Subcutaneous abdominal adipose tissue (tissue), 5 donors: Measurements from ENCODE around the gene TULP4.
"Not testable (repeated sequence)": the region's sequence is repeated elsewhere in the genome, so short reads cannot be mapped to it uniquely, and the experiment has no call there.

Source experiments
- H3K27ac ChIP-seq: one replicate; pipeline ENCODE4 v1.7.0; 2013; ENCODE audit warnings: low read depth, mild to moderate bottlenecking, inconsistent platforms, low read length, moderate library complexity
- H3K27me3 ChIP-seq, 5 donors: one replicate each; pipeline ENCODE4 v1.7.0; 2013; ENCODE audit warnings: low read length in 5 of 5, inconsistent platforms in 1 of 5; ENCODE audit not compliant: control insufficient read depth in 5 of 5, insufficient read depth in 4 of 5
- H3K36me3 ChIP-seq, 5 donors: one replicate each; pipeline ENCODE4 v1.7.0; 2013; ENCODE audit warnings: low read length in 5 of 5; ENCODE audit not compliant: control insufficient read depth in 5 of 5, insufficient read depth in 5 of 5
- H3K4me1 ChIP-seq, 5 donors: one replicate each; pipeline ENCODE4 v1.7.0; 2013; ENCODE audit warnings: low read length in 5 of 5, mild to moderate bottlenecking in 3 of 5, moderate library complexity in 1 of 5; ENCODE audit not compliant: control insufficient read depth in 5 of 5, insufficient read depth in 5 of 5
- H3K4me3 ChIP-seq, 5 donors: one replicate each; pipeline ENCODE4 v1.7.0; 2013; ENCODE audit warnings: low read length in 5 of 5, low read depth in 1 of 5
- H3K9ac ChIP-seq, 5 donors: one replicate each; pipeline ENCODE4 v1.7.0; 2013; ENCODE audit warnings: low read length in 5 of 5, mild to moderate bottlenecking in 4 of 5, moderate library complexity in 3 of 5
- H3K9me3 ChIP-seq, 5 donors: one replicate each; pipeline ENCODE4 v1.7.0; 2013; ENCODE audit warnings: low read length in 5 of 5; ENCODE audit not compliant: control insufficient read depth in 5 of 5
- donor health status: healthy.
- donor health status: healthy.
- donor health status: healthy.
- donor health status: healthy.
- donor health status: healthy.

Gene TULP4

DNA sequence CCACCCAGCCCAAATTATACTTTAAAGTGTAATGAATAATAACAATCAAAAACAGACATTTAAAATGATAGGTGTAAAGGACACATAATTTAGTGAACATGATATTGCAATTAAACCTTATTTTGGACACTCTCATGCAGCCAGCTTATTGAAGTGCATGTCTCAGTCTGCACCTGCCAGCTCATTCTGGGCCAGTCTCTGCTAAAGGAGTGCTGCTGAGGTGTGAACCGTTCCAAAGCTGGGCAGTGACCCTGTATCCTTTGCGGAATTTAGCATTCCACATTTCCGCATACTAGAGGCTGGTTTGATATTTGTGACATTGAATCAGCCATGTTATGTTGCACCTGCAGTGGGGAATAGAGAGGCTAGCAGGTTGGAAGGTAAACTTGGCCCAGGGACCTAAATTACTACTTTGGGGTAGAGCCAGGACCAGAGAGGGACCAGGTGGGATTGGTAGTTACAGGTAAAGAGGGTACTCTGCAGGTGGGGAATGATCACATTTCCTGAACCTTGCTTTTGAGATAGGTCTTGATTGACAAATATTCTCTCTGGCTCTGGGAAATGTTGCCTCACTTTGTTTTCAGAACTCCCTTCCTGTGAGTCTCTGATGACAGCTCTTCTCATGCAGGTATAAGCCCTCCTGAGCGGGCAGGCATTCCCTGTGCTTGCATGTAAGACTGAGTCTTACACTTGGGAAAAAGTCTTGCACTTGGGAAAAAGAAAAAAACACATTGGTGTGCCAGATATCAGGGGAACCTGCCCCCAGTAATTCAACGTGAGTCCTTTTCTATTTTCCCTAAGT lies 26.2 kb downstream of the TULP4 start:
- H3K4me1 ChIP-seq = no peaks in the 10 kb centered on the region
- peaks cover 0 to 1% (median 0%) of the 10 kb centered on the region in 5 donors for H3K9me3 ChIP-seq
- H3K27me3 ChIP-seq = no peaks in the 10 kb centered on the region
- no peak overlapping the region for H3K4me3 ChIP-seq
- H3K36me3 ChIP-seq = peaks cover 0 to 4% (median 3%) of the 10 kb centered on the region in 5 donors
- H3K27ac ChIP-seq = no peak overlapping the region
- H3K9ac ChIP-seq = no peak overlapping the region

DNA sequence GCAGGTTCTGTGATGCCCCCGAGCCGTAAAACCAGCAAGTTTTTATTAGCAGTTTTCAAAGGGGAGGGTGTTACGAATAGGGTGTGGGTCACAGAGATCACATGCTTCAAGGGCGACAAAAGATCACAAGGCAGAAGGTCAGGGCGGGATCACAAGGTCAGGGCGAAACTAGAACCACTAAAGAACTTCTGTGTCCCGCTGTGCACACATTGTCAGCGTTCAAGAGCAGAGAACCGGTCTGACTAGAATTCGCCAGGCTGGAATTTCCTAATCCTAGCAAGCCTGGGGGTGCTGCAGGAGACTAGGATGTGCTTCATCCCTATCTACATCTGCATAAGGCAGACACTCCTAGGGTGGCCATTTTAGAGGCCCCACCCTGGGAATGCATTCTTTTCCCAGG lies 26.9 kb downstream of the TULP4 start:
- not testable (repeated sequence) for H3K9ac ChIP-seq, H3K4me3 ChIP-seq, H3K36me3 ChIP-seq, H3K9me3 ChIP-seq, H3K27ac ChIP-seq, H3K4me1 ChIP-seq, H3K27me3 ChIP-seq

DNA sequence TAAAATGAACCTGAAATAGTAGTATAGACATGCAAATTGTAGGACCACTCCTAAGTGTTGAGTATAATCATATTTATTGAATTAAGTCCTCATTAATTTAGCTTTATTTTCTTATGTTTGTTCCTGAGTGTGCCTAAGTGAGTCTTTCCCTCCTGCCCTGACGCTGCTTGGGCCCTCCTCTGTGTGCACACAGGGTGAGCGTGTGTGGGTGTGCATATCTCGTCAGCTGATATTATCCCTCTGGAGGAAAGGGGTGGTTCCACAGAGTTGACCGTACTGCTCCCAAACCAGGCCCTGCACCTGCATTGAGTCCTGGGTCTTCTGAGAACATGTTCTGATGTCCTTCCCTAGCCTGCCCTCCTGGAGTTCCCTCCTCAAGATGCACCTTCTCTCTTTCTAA lies 28.0 kb downstream of the TULP4 start:
- Histone ChIP-seq H3K9ac (no peak overlapping the region), H3K9me3 (peaks cover 0 to 3% (median 0%) of the 10 kb centered on the region in 5 donors), H3K36me3 (peaks cover 0 to 4% (median 3%) of the 10 kb centered on the region in 5 donors), H3K27me3 (no peaks in the 10 kb centered on the region), H3K4me3 (no peak overlapping the region), H3K27ac (no peak overlapping the region), H3K4me1 (no peaks in the 10 kb centered on the region)

DNA sequence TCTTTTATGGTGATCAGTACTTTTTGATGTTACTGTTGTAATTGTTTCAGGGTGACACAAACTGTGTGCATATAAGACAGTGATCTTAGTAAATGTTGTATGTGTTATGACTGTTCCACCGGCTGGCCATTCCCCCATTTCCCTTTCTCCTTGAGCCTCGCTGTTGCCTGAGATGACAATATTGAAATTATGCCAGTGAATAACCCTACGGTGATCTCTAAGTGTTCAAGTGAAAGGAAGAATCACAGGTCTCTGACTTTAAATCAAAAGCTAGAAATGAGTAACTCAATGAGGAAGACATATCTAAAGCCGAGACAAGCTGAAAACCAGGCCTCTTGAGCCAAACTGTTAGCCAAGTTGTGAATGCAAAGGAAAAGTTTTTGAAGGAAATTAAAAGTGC lies 32.3 kb downstream of the TULP4 start:
- Histone ChIP-seq H3K27ac (no peak overlapping the region), H3K4me3 (no peak overlapping the region), H3K9me3 (peaks cover 0 to 8% (median 0%) of the 10 kb centered on the region in 5 donors), H3K27me3 (no peaks in the 10 kb centered on the region), H3K36me3 (peaks cover 0 to 4% (median 3%) of the 10 kb centered on the region in 5 donors), H3K9ac (no peak overlapping the region), H3K4me1 (no peaks in the 10 kb centered on the region)

DNA sequence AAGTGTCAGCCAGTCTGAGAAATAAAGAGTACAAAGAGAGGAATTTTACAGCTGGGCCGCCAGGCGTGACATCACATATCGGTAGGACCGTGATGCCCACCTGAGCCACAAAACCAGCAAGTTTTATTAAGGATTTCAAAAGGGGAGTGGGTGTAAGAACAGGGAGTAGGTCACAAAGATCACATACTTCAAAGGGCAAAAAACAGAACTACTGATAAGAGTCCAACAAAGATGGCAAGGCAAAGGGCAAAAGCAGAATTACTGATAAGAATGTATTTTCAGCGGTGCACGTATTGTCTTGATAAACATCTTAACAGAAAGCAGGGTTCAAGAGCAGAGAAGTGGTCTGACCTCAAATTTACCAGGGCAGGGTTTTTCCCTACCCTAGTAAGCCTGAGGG lies 33.2 kb downstream of the TULP4 start:
- H3K36me3 ChIP-seq, H3K27ac ChIP-seq, H3K4me1 ChIP-seq, H3K9ac ChIP-seq, H3K4me3 ChIP-seq, H3K9me3 ChIP-seq, H3K27me3 ChIP-seq: not testable (repeated sequence)

DNA sequence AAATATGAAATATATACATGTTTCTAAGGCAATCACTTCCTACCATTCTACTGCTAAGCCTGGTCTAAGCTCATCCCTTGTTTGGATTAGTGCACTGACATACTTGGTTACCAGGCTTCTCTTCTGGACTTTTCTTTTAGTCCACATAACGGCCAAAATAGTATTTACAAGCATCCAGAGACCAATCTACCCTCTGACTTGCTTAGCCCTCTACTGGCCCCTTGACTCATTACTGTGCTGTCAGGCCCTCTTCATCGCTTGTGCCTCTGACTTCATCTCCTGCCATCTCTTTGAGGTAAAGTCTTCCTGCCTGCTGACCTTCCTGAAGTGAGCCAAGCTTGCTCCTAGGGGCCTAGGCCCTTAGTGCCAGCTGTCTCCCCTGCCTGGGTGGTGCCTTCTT lies 35.1 kb downstream of the TULP4 start:
- no peak overlapping the region for H3K9ac ChIP-seq
- no peaks in the 10 kb centered on the region for H3K36me3 ChIP-seq
- H3K9me3 ChIP-seq = peaks cover 0 to 8% (median 0%) of the 10 kb centered on the region in 5 donors
- no peaks in the 10 kb centered on the region for H3K27me3 ChIP-seq
- H3K27ac ChIP-seq = no peak overlapping the region
- H3K4me3 ChIP-seq = no peak overlapping the region
- H3K4me1 ChIP-seq = no peaks in the 10 kb centered on the region

DNA sequence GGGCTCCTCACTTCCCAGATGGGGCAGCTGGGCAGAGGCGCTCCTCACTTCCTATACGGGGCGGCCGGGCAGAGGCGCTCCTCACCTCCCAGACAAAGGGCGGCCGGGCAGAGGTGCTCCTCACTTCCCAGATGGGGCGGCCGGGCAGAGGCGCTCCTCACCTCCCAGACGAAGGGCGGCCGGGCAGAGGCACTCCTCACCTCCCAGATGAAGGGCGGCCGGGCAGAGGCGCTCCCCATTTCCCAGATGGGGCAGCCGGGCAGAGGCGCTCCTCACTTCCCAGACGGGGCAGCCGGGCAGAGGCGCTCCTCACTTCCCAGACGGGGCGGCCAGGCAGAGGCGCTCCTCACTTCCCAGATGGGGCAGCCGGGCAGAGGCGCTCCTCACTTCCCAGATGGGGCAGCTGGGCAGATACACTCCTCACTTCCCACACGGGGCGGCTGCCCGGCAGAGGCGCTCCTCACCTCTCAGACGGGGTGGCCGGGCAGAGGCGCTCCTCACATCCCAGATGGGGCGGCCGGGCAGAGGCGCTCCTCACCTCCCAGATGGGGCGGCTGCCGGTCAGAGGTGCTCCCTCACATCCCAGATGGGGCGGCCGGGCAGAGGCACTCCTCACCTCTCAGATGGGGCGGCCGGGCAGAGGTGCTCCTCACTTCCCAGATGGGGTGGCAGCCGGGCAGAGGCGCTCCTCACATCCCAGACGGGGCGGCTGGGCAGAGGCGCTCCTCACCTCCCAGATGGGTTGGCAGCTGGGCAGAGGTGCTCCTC lies 36.7 kb downstream of the TULP4 start:
- H3K4me1 ChIP-seq, H3K9ac ChIP-seq, H3K36me3 ChIP-seq, H3K9me3 ChIP-seq, H3K27me3 ChIP-seq, H3K4me3 ChIP-seq, H3K27ac ChIP-seq: not testable (repeated sequence)

DNA sequence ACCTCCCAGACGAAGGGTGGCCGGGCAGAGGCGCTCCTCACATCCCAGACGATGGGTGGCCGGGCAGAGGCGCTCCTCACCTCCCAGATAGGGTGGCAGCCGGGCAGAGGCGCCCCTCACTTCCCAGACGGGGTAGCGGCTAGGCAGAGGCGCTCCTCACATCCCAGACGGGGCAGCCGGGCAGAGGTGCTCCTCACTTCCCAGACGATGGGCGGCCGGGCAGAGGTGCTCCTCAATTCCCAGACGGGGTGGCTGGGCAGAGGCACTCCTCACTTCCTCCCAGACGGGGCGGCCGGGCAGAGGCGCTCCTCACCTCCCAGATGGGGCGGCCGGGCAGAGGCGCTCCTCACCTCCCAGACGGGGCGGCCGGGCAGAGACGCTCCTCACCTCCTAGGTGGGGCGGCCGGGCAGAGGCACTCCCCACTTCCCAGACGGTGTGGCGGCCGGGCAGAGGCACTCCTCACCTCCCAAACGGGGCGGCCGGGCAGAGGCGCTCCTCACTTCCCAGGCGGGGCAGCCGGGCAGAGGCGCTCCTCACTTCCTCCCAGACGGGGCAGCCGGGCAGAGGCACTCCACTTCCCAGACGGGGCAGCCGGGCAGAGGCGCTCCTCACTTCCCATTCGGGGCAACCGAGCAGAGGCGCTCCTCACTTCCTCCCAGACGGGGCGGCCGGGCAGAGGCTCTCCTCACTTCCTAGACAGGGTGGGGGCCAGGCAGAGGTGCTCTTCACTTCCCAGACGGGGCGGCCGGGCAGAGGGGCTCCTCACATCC lies 37.4 kb downstream of the TULP4 start:
- not testable (repeated sequence) for H3K27ac ChIP-seq, H3K4me3 ChIP-seq, H3K4me1 ChIP-seq, H3K36me3 ChIP-seq, H3K27me3 ChIP-seq, H3K9me3 ChIP-seq, H3K9ac ChIP-seq

DNA sequence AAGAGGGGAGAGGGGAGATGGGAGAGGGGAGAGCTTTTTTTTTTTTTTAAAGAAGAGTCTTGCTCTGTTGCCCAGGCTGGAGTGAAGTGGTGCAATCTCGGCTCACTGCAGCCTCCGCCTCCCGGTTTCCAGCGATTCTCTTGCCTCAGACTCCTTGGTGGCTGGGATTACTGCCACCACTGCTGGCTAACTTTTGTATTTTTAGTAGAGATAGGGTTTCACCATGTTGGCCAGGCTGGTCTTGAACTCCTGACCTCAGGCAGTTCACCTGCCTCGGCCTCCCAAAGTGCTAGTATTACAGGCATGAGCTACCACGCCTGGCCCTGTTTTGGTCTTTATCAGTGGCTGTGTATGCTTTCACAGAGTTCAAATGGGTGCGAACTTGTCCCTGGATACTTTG lies 38.5 kb downstream of the TULP4 start:
- H3K9me3 ChIP-seq, H3K27ac ChIP-seq, H3K36me3 ChIP-seq, H3K4me1 ChIP-seq, H3K4me3 ChIP-seq, H3K9ac ChIP-seq, H3K27me3 ChIP-seq: not testable (repeated sequence)
